Measurements from ENCODE around the gene OR4Q2.

The OR4Q2 gene

GRCh38 chr14:20031058-20031457 is 29.1 kb downstream of the OR4Q2 start:
- Histone ChIP-seq H3K4me2 (ENCODE audit: low read length) (no peak overlapping the region), H2AK5ac (ENCODE audit: low read length) (no peak overlapping the region), H3K36me3 (ENCODE audit: control insufficient read depth in 1 of 2, insufficient read depth in 2 of 2, low read length in 2 of 2) (no peaks in the 10 kb centered on the region), H3K9me3 (ENCODE audit: insufficient read depth, low read depth, low read length) (peaks cover 13% of the 10 kb centered on the region), H3K23ac (ENCODE audit: low read length) (no peak overlapping the region), H4K91ac (ENCODE audit: low read depth, low read length) (no peak overlapping the region), H2AFZ (ENCODE audit: insufficient read depth, low read length, poor library complexity) (no peak overlapping the region), H4K8ac (ENCODE audit: low read depth, low read length) (no peak overlapping the region), H3K4me3 (ENCODE audit: low read depth, low read length) (no peak overlapping the region), H3K18ac (ENCODE audit: low read length) (no peak overlapping the region), H2BK5ac (ENCODE audit: low read depth, low read length, poor library complexity) (no peak overlapping the region), H3K27ac (ENCODE audit: low read depth, low read length) (no peak overlapping the region), H3K79me2 (ENCODE audit: control insufficient read depth, insufficient read depth, low read length, poor library complexity) (no peaks in the 10 kb centered on the region), H3K4me1 (ENCODE audit: control insufficient read depth in 1 of 2, insufficient read depth in 2 of 2, low read length in 2 of 2) (no peaks in the 10 kb centered on the region), H2BK12ac (ENCODE audit: low read length) (no peak overlapping the region), H3K14ac (ENCODE audit: low read length) (no peak overlapping the region), H3K9ac (ENCODE audit: low read length) (no peak overlapping the region), H2BK120ac (ENCODE audit: insufficient read depth, low read length, poor library complexity) (no peak overlapping the region), H3K79me1 (ENCODE audit: low read length) (no peaks in the 10 kb centered on the region), H3K4ac (ENCODE audit: low read depth, low read length) (no peak overlapping the region), H4K12ac (ENCODE audit: low read depth, low read length) (no peak overlapping the region), H3K27me3 (ENCODE audit: insufficient read depth, low read length) (no peaks in the 10 kb centered on the region)
- no peak for DNase-seq
- no CpG with 5 or more reads among the region's 6 CpGs for WGBS (ENCODE audit: extremely low coverage, insufficient coverage, insufficient read length)

GRCh38 chr14:20035449-20035848 is 33.5 kb downstream of the OR4Q2 start:
- no peak overlapping the region for H3K4me3 ChIP-seq (ENCODE audit: low read depth, low read length)
- no peak overlapping the region for H4K91ac ChIP-seq (ENCODE audit: low read depth, low read length)
- WGBS (ENCODE audit: extremely low coverage, insufficient coverage, insufficient read length) = no CpG with 5 or more reads among the region's 3 CpGs
- H3K36me3 ChIP-seq (ENCODE audit: control insufficient read depth in 1 of 2, insufficient read depth in 2 of 2, low read length in 2 of 2) = no peaks in the 10 kb centered on the region
- H3K14ac ChIP-seq (ENCODE audit: low read length) = no peak overlapping the region
- no peak overlapping the region for H2BK5ac ChIP-seq (ENCODE audit: low read depth, low read length, poor library complexity)
- no peak overlapping the region for H3K4ac ChIP-seq (ENCODE audit: low read depth, low read length)
- no peak overlapping the region for H3K27ac ChIP-seq (ENCODE audit: low read depth, low read length)
- H2AK5ac ChIP-seq (ENCODE audit: low read length) = no peak overlapping the region
- no peak for DNase-seq
- no peaks in the 10 kb centered on the region for H3K79me1 ChIP-seq (ENCODE audit: low read length)
- no peak overlapping the region for H3K18ac ChIP-seq (ENCODE audit: low read length)
- no peak overlapping the region for H2BK12ac ChIP-seq (ENCODE audit: low read length)
- H4K8ac ChIP-seq (ENCODE audit: low read depth, low read length) = no peak overlapping the region
- H2AFZ ChIP-seq (ENCODE audit: insufficient read depth, low read length, poor library complexity) = no peak overlapping the region
- H3K79me2 ChIP-seq (ENCODE audit: control insufficient read depth, insufficient read depth, low read length, poor library complexity) = no peaks in the 10 kb centered on the region
- H3K9ac ChIP-seq (ENCODE audit: low read length) = no peak overlapping the region
- H2BK120ac ChIP-seq (ENCODE audit: insufficient read depth, low read length, poor library complexity) = no peak overlapping the region
- no peak overlapping the region for H3K4me2 ChIP-seq (ENCODE audit: low read length)
- H4K12ac ChIP-seq (ENCODE audit: low read depth, low read length) = no peak overlapping the region
- H3K4me1 ChIP-seq (ENCODE audit: control insufficient read depth in 1 of 2, insufficient read depth in 2 of 2, low read length in 2 of 2) = no peaks in the 10 kb centered on the region
- H3K27me3 ChIP-seq (ENCODE audit: insufficient read depth, low read length) = no peaks in the 10 kb centered on the region
- peaks cover 13% of the 10 kb centered on the region for H3K9me3 ChIP-seq (ENCODE audit: insufficient read depth, low read depth, low read length)
- H3K23ac ChIP-seq (ENCODE audit: low read length) = no peak overlapping the region

- H3K14ac ChIP-seq (ENCODE audit: low read length) = no peak within 1 kb of the TSS
- no CpG with 5 or more reads among the region's 4 CpGs for WGBS (ENCODE audit: extremely low coverage, insufficient coverage, insufficient read length)
These were observed 34.0 kb downstream of the OR4Q2 start, which contains the start of gene OR4K13 for GRCh38 chr14:20035938-20036337. TSS of gene OR4K13 (minus strand) at chr14:20036038. CDS start at chr14:20034758, 1,280 bp downstream.

GRCh38 chr14:20044243-20044642 is 42.3 kb downstream of the OR4Q2 start:
- H2AK5ac ChIP-seq (ENCODE audit: low read length) = no peak overlapping the region
- H4K8ac ChIP-seq (ENCODE audit: low read depth, low read length) = no peak overlapping the region
- H3K27ac ChIP-seq (ENCODE audit: low read depth, low read length) = no peak overlapping the region
- H2BK120ac ChIP-seq (ENCODE audit: insufficient read depth, low read length, poor library complexity) = no peak overlapping the region
- no CpG with 5 or more reads among the region's 5 CpGs for WGBS (ENCODE audit: extremely low coverage, insufficient coverage, insufficient read length)
- H3K27me3 ChIP-seq (ENCODE audit: insufficient read depth, low read length) = no peaks in the 10 kb centered on the region
- DNase-seq = no peak
- no peak overlapping the region for H2BK12ac ChIP-seq (ENCODE audit: low read length)
- no peaks in the 10 kb centered on the region for H3K79me1 ChIP-seq (ENCODE audit: low read length)
- H3K9ac ChIP-seq (ENCODE audit: low read length) = no peak overlapping the region
- no peak overlapping the region for H3K14ac ChIP-seq (ENCODE audit: low read length)
- H3K4me3 ChIP-seq (ENCODE audit: low read depth, low read length) = peak overlapping the region; percentile 53
- no peaks in the 10 kb centered on the region for H3K79me2 ChIP-seq (ENCODE audit: control insufficient read depth, insufficient read depth, low read length, poor library complexity)
- no peaks in the 10 kb centered on the region for H3K36me3 ChIP-seq (ENCODE audit: control insufficient read depth in 1 of 2, insufficient read depth in 2 of 2, low read length in 2 of 2)
- H3K4me2 ChIP-seq (ENCODE audit: low read length) = peak overlapping the region; percentile 19
- H3K4me1 ChIP-seq (ENCODE audit: control insufficient read depth in 1 of 2, insufficient read depth in 2 of 2, low read length in 2 of 2) = no peaks in the 10 kb centered on the region
- H3K18ac ChIP-seq (ENCODE audit: low read length) = no peak overlapping the region
- no peak overlapping the region for H3K23ac ChIP-seq (ENCODE audit: low read length)
- no peak overlapping the region for H2AFZ ChIP-seq (ENCODE audit: insufficient read depth, low read length, poor library complexity)
- no peak overlapping the region for H2BK5ac ChIP-seq (ENCODE audit: low read depth, low read length, poor library complexity)
- H3K9me3 ChIP-seq (ENCODE audit: insufficient read depth, low read depth, low read length) = peaks cover 6% of the 10 kb centered on the region
- H4K91ac ChIP-seq (ENCODE audit: low read depth, low read length) = no peak overlapping the region
- H4K12ac ChIP-seq (ENCODE audit: low read depth, low read length) = no peak overlapping the region
- no peak overlapping the region for H3K4ac ChIP-seq (ENCODE audit: low read depth, low read length)

More at GRCh38 chr14:20035938-20036337, 34.0 kb downstream of the OR4Q2 start, which contains the start of gene OR4K13:
- Histone ChIP-seq H4K8ac (ENCODE audit: low read depth, low read length) (no peak within 1 kb of the TSS), H4K91ac (ENCODE audit: low read depth, low read length) (no peak within 1 kb of the TSS), H3K18ac (ENCODE audit: low read length) (no peak within 1 kb of the TSS), H2BK5ac (ENCODE audit: low read depth, low read length, poor library complexity) (no peak within 1 kb of the TSS), H3K36me3 (ENCODE audit: control insufficient read depth in 1 of 2, insufficient read depth in 2 of 2, low read length in 2 of 2) (no peaks in the 10 kb centered on the region), H3K9me3 (ENCODE audit: insufficient read depth, low read depth, low read length) (peaks cover 10% of the 10 kb centered on the region), H3K27ac (ENCODE audit: low read depth, low read length) (no peak within 1 kb of the TSS), H3K4me2 (ENCODE audit: low read length) (no peak within 1 kb of the TSS), H3K79me2 (ENCODE audit: control insufficient read depth, insufficient read depth, low read length, poor library complexity) (no peaks in the 10 kb centered on the region), H4K12ac (ENCODE audit: low read depth, low read length) (no peak within 1 kb of the TSS), H3K79me1 (ENCODE audit: low read length) (no peaks in the 10 kb centered on the region), H3K4me3 (ENCODE audit: low read depth, low read length) (no peak within 1 kb of the TSS), H2AFZ (ENCODE audit: insufficient read depth, low read length, poor library complexity) (no peak within 1 kb of the TSS), H2BK12ac (ENCODE audit: low read length) (no peak within 1 kb of the TSS), H3K27me3 (ENCODE audit: insufficient read depth, low read length) (no peaks in the 10 kb centered on the region), H2BK120ac (ENCODE audit: insufficient read depth, low read length, poor library complexity) (no peak within 1 kb of the TSS), H3K23ac (ENCODE audit: low read length) (no peak within 1 kb of the TSS), H3K4ac (ENCODE audit: low read depth, low read length) (no peak within 1 kb of the TSS), H3K9ac (ENCODE audit: low read length) (no peak within 1 kb of the TSS), H2AK5ac (ENCODE audit: low read length) (no peak within 1 kb of the TSS), H3K4me1 (ENCODE audit: control insufficient read depth in 1 of 2, insufficient read depth in 2 of 2, low read length in 2 of 2) (no peaks in the 10 kb centered on the region)
- DNase-seq = no peak
